Measurements from ENCODE around the gene DEFB114. TPM values are rescaled to one million over a fixed set of nuclear protein-coding genes. Genes with fewer than 3 reads are reported as not detected.

Gene DEFB114
- total and polyA plus RNA-seq, 11 donors = not detected

GRCh38 chr6:49919935-49920644 lies 43.9 kb downstream of the DEFB114 start:
- ATAC-seq = no peak
- Histone ChIP-seq H3K27ac (no peak overlapping the region), H3K4me3 (no peak overlapping the region), H3K27me3 (no peaks in the 10 kb centered on the region), H3K9me3 (no peaks in the 10 kb centered on the region), H3K36me3 (no peaks in the 10 kb centered on the region), H3K4me1 (peaks cover 0 to 4% (median 0%) of the 10 kb centered on the region in 12 donors)
- TF ChIP-seq POLR2A (IDR thresholded peaks at IDR 0.05) = no peak
- TF ChIP-seq, protein P1, sequence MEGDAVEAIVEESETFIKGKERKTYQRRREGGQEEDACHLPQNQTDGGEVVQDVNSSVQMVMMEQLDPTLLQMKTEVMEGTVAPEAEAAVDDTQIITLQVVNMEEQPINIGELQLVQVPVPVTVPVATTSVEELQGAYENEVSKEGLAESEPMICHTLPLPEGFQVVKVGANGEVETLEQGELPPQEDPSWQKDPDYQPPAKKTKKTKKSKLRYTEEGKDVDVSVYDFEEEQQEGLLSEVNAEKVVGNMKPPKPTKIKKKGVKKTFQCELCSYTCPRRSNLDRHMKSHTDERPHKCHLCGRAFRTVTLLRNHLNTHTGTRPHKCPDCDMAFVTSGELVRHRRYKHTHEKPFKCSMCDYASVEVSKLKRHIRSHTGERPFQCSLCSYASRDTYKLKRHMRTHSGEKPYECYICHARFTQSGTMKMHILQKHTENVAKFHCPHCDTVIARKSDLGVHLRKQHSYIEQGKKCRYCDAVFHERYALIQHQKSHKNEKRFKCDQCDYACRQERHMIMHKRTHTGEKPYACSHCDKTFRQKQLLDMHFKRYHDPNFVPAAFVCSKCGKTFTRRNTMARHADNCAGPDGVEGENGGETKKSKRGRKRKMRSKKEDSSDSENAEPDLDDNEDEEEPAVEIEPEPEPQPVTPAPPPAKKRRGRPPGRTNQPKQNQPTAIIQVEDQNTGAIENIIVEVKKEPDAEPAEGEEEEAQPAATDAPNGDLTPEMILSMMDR (IDR thresholded peaks at IDR 0.05) = no peak
- intact Hi-C loops (cut with DNase I) = no loop called here
- no peak for DNase-seq
- 81 to 88% (median 83%) methylated on average over 5 of the region's 5 CpGs for WGBS, 4 donors

- no peaks in the 10 kb centered on the region for H3K36me3 ChIP-seq
- no peaks in the 10 kb centered on the region for H3K27me3 ChIP-seq
- TF ChIP-seq, protein P1 (IDR thresholded peaks at IDR 0.05) = no peak
- no peak for TF ChIP-seq POLR2A (IDR thresholded peaks at IDR 0.05)
- H3K4me3 ChIP-seq = no peak overlapping the region
- intact Hi-C loops (cut with DNase I) = no loop called here
- peaks cover 0 to 4% (median 0%) of the 10 kb centered on the region in 12 donors for H3K4me1 ChIP-seq
- 66 to 72% (median 68%) methylated on average over 4 of the region's 4 CpGs for WGBS, 4 donors
- no peaks in the 10 kb centered on the region for H3K9me3 ChIP-seq
- no peak for ATAC-seq
- DNase-seq = no peak
- H3K27ac ChIP-seq = no peak overlapping the region
Measured at GRCh38 chr6:49919261-49919660, 44.7 kb downstream of the DEFB114 start.

GRCh38 chr6:49918787-49919186 lies 45.2 kb downstream of the DEFB114 start:
- 38 to 66% (median 54%) methylated on average over 2 of the region's 2 CpGs for WGBS, 4 donors
- intact Hi-C loops (cut with DNase I) = no loop called here
- no peak overlapping the region for H3K27ac ChIP-seq
- H3K27me3 ChIP-seq = no peaks in the 10 kb centered on the region
- no peaks in the 10 kb centered on the region for H3K36me3 ChIP-seq
- no peak for TF ChIP-seq POLR2A (IDR thresholded peaks at IDR 0.05)
- TF ChIP-seq, protein P1 (IDR thresholded peaks at IDR 0.05) = no peak
- peaks cover 0 to 4% (median 0%) of the 10 kb centered on the region in 12 donors for H3K4me1 ChIP-seq
- no peak for ATAC-seq
- H3K4me3 ChIP-seq = no peak overlapping the region
- no peak for DNase-seq
- H3K9me3 ChIP-seq = no peaks in the 10 kb centered on the region

DNA sequence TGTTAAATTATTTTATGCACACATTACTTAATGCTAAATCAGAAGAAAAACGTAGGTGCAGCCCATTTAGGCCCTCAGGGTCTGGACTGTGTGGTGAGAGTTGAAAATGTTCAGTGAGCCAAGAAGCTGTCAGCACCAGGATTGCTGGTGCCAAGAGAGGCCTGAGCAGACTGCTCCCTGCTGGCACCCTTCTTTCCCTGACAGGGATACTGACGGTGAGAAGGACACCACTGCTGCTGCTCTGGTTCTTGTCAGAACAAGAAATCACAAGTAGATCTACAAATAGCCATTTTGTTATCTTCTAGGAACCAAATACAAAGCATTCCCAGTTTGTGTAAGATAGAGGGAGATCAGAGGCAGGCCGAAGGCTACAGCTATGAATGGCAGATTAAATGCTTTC lies 48.9 kb downstream of the DEFB114 start:
- peak in 3 of 5 donors; percentile 18 to 67 (median 34) for DNase-seq
- 7 to 13% (median 11%) methylated on average over 3 of the region's 3 CpGs for WGBS, 4 donors
- H3K9me3 ChIP-seq = no peaks in the 10 kb centered on the region
- peaks cover 0 to 4% (median 0%) of the 10 kb centered on the region in 12 donors for H3K4me1 ChIP-seq
- TF ChIP-seq, protein P1 (IDR thresholded peaks at IDR 0.05) = peak in 1 of 12 donors; percentile 20
- TF ChIP-seq POLR2A (IDR thresholded peaks at IDR 0.05) = no peak
- intact Hi-C loops (cut with DNase I) = no loop called here
- H3K36me3 ChIP-seq = no peaks in the 10 kb centered on the region
- H3K27ac ChIP-seq = no peak overlapping the region
- peak; percentile 96 to 99 (median 98) for ATAC-seq
- no peaks in the 10 kb centered on the region for H3K27me3 ChIP-seq
- no peak overlapping the region for H3K4me3 ChIP-seq
